Measurements from ENCODE around the gene FAM222B. TPM values are rescaled to one million over a fixed set of nuclear protein-coding genes. Genes with fewer than 3 reads are reported as not detected.

FAM222B gene
- total RNA-seq, 1 experiment from 2014 or later = 94.6 TPM

DNA sequence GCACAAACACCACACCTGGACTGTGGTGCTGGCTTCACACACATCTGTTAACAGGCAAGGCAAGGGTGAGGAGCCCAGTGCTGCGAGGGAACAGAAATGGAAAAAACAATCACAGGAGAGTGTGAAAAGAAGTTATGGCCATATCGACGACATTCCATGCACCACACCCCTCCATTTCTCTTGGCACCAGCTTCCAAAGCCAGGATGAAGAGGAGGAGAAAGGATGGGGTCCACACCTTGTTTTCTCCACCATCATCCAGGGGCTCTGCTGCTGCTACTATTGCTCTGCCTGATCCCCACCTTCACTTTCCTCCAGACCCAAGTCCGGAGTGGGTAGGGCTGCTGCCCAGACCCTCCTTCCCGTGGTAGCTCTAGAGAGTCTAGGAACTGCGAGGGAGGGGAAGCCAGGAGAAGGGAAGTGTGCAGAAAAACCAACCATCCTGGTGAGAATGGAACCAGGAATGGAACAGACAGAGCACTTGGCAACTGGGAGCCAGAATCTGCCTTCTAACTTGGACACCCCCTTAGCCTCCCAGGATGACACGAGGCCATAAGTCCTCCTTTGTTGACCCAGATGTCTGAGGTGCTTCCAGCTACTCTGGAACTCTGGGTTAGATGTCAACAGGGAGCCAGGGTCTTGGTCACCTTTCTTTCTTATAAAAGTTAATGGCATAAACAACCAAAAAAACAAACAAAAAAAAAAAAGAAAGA is 129.7 kb downstream of the FAM222B start:
- Mint-ChIP-seq H3K9me3 (no peaks in the 10 kb centered on the region), H3K36me3 (peaks cover 23% of the 10 kb centered on the region), H3K4me3 (peak overlapping the region; percentile 98), H3K27ac (peak overlapping the region; percentile 95), H3K4me1 (peaks cover 21% of the 10 kb centered on the region), H3K27me3 (ENCODE audit: low read depth) (no peaks in the 10 kb centered on the region)
- DNase-seq (ENCODE audit: low spot score) (no peak), ATAC-seq (no peak)
- CTCF ChIA-PET = interaction anchor here (1.1 to 5.4 kb wide), 4 partner anchors 10 to 173 kb away, joined by 3 to 69 read pairs (median 7); partner anchors contain the start of genes NEK8 and TLCD1
- POLR2A ChIA-PET = interaction anchor here (3.5 kb wide), 1 partner anchor 14 kb away, joined by 72 read pairs; the partner anchor contains the start of genes NEK8 and TLCD1
- TF ChIP-seq, protein P1, sequence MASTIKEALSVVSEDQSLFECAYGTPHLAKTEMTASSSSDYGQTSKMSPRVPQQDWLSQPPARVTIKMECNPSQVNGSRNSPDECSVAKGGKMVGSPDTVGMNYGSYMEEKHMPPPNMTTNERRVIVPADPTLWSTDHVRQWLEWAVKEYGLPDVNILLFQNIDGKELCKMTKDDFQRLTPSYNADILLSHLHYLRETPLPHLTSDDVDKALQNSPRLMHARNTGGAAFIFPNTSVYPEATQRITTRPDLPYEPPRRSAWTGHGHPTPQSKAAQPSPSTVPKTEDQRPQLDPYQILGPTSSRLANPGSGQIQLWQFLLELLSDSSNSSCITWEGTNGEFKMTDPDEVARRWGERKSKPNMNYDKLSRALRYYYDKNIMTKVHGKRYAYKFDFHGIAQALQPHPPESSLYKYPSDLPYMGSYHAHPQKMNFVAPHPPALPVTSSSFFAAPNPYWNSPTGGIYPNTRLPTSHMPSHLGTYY (CRISPR knock-in tag; IDR thresholded peaks at IDR 0.05) = no peak
- TF ChIP-seq, protein P2, sequence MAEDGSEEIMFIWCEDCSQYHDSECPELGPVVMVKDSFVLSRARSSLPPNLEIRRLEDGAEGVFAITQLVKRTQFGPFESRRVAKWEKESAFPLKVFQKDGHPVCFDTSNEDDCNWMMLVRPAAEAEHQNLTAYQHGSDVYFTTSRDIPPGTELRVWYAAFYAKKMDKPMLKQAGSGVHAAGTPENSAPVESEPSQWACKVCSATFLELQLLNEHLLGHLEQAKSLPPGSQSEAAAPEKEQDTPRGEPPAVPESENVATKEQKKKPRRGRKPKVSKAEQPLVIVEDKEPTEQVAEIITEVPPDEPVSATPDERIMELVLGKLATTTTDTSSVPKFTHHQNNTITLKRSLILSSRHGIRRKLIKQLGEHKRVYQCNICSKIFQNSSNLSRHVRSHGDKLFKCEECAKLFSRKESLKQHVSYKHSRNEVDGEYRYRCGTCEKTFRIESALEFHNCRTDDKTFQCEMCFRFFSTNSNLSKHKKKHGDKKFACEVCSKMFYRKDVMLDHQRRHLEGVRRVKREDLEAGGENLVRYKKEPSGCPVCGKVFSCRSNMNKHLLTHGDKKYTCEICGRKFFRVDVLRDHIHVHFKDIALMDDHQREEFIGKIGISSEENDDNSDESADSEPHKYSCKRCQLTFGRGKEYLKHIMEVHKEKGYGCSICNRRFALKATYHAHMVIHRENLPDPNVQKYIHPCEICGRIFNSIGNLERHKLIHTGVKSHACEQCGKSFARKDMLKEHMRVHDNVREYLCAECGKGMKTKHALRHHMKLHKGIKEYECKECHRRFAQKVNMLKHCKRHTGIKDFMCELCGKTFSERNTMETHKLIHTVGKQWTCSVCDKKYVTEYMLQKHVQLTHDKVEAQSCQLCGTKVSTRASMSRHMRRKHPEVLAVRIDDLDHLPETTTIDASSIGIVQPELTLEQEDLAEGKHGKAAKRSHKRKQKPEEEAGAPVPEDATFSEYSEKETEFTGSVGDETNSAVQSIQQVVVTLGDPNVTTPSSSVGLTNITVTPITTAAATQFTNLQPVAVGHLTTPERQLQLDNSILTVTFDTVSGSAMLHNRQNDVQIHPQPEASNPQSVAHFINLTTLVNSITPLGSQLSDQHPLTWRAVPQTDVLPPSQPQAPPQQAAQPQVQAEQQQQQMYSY (CRISPR knock-in tag; IDR thresholded peaks at IDR 0.05) = peak; percentile 42; the same call in 1 of the 2 replicates

DNA sequence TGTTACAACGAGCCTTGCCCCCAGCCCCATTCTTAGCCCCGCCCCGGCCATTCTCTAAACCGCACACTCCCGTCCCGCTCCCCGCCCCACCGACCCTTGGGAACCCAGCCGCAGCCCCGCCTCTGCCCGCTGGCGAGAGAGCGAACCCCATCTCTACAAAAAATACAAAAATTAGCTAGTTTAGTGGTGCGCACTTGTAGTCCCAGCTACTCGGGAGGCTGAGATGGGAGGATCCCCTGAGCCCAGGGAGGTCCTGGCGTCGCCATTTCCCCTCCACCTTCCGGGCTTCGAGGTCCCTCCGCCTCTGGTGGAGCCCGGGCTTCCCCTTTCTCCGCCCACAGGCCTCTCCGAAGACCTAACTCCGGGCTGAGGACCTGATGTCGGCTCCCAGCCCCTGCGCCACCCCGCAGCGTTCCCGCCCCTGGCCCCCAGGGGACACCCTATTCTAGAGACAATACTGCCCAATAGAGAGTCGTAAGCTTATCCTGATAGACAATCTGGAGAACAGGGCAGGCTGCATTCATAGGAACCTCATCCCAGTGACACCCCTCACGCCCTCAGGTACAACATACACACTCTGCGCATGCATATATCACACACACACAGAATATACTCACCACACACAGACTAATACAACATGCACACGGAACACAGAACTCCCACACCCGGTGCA is 130.4 kb downstream of the FAM222B start:
- ATAC-seq (peak; percentile 23), DNase-seq (ENCODE audit: low spot score) (peak; percentile 68)
- Mint-ChIP-seq H3K36me3 (peaks cover 23% of the 10 kb centered on the region), H3K27me3 (ENCODE audit: low read depth) (no peaks in the 10 kb centered on the region), H3K4me3 (peak overlapping the region; percentile 98), H3K4me1 (peaks cover 26% of the 10 kb centered on the region), H3K27ac (peak overlapping the region; percentile 95), H3K9me3 (no peaks in the 10 kb centered on the region)
- peak; percentile 48; the same call in 1 of the 2 replicates for TF ChIP-seq FOXK1 (CRISPR knock-in tag; IDR thresholded peaks at IDR 0.05)
- TF ChIP-seq ZNF423 (CRISPR knock-in tag; IDR thresholded peaks at IDR 0.05) = peak; percentile 34; the same call in 1 of the 2 replicates
- TF ChIP-seq SP1 (CRISPR knock-in tag; conservative IDR thresholded peaks at IDR 0.05) = peak; percentile 22; the same call in 1 of the 2 replicates
- TF ChIP-seq EMX1 (CRISPR knock-in tag; IDR thresholded peaks at IDR 0.05) = no peak
- TF ChIP-seq, protein P3, sequence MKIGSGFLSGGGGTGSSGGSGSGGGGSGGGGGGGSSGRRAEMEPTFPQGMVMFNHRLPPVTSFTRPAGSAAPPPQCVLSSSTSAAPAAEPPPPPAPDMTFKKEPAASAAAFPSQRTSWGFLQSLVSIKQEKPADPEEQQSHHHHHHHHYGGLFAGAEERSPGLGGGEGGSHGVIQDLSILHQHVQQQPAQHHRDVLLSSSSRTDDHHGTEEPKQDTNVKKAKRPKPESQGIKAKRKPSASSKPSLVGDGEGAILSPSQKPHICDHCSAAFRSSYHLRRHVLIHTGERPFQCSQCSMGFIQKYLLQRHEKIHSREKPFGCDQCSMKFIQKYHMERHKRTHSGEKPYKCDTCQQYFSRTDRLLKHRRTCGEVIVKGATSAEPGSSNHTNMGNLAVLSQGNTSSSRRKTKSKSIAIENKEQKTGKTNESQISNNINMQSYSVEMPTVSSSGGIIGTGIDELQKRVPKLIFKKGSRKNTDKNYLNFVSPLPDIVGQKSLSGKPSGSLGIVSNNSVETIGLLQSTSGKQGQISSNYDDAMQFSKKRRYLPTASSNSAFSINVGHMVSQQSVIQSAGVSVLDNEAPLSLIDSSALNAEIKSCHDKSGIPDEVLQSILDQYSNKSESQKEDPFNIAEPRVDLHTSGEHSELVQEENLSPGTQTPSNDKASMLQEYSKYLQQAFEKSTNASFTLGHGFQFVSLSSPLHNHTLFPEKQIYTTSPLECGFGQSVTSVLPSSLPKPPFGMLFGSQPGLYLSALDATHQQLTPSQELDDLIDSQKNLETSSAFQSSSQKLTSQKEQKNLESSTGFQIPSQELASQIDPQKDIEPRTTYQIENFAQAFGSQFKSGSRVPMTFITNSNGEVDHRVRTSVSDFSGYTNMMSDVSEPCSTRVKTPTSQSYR (CRISPR knock-in tag; IDR thresholded peaks at IDR 0.05) = no peak
- TF ChIP-seq ETV6 (CRISPR knock-in tag; IDR thresholded peaks at IDR 0.05) = 0 out of 2 replicates have a peak, but pooled peaks have one; percentile 33
- CTCF ChIA-PET = interaction anchor here (0.6 to 5.4 kb wide), 10 partner anchors 10 to 240 kb away, joined by 3 to 69 read pairs (median 6); partner anchors contain the start of genes BLTP2, NEK8, PHF12 and TLCD1
- POLR2A ChIA-PET = interaction anchor here (0.6 to 3.5 kb wide), 13 partner anchors 8 to 141 kb away, joined by 3 to 72 read pairs (median 8); partner anchors contain the start of genes BLTP2, NEK8, PIGS and RPL23A

DNA sequence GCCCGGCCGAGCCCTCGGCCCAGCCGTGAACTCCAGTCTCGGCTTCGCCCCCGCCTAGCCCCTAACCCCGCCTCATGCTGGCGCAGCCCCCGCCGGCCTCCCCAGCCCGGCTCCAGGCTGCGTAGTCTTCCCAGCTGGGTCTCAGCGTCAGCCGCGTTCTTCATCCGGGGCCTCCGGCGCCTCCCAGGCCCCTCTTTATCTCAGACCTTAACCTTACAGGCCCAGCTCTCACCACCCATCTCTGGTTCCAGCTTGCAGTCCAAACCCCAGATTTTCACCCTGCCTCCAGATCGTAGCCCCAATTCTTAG is 130.9 kb downstream of the FAM222B start, which contains the start of gene PROCA1:
Gene PROCA1, minus strand, starts transcription at position 166 of the 309 bp plus-strand sequence. CDS start 228 bp downstream, outside the sequence.
- ATAC-seq = peak; percentile 30
- H3K36me3 Mint-ChIP-seq = peaks cover 23% of the 10 kb centered on the region
- ChIA-PET POLR2A (interaction anchor here (0.6 to 3.5 kb wide), 21 partner anchors 8 to 1737 kb away, joined by 3 to 72 read pairs (median 5); partner anchors contain the start of genes BLTP2, NEK8, PHF12 and PIGS), CTCF (interaction anchor here (0.6 to 5.4 kb wide), 15 partner anchors 8 to 295 kb away, joined by 3 to 69 read pairs (median 5); partner anchors contain the start of genes BLTP2, NEK8, PHF12 and RPL23A)
- peak within 1 kb of the TSS; percentile 98 for H3K4me3 Mint-ChIP-seq
- H3K27ac Mint-ChIP-seq = peak within 1 kb of the TSS; percentile 100
- peak; percentile 74 for DNase-seq (ENCODE audit: low spot score)
- H3K4me1 Mint-ChIP-seq = peaks cover 30% of the 10 kb centered on the region
- H3K9me3 Mint-ChIP-seq = no peaks in the 10 kb centered on the region
- no peaks in the 10 kb centered on the region for H3K27me3 Mint-ChIP-seq (ENCODE audit: low read depth)
- no peak for TF ChIP-seq SOX15 (CRISPR knock-in tag; IDR thresholded peaks at IDR 0.05)
- TF ChIP-seq OVOL2 (CRISPR knock-in tag; IDR thresholded peaks at IDR 0.05; ENCODE audit: borderline replicate concordance) = no peak
- TF ChIP-seq ZNF671 (CRISPR knock-in tag; IDR thresholded peaks at IDR 0.05) = no peak
- TF ChIP-seq SMAD3 (CRISPR knock-in tag; IDR thresholded peaks at IDR 0.05; ENCODE audit: borderline replicate concordance) = no peak
- TF ChIP-seq TEAD1 (CRISPR knock-in tag; IDR thresholded peaks at IDR 0.05) = 0 out of 2 replicates have a peak, but pooled peaks have one; percentile 3
- TF ChIP-seq, protein P4, sequence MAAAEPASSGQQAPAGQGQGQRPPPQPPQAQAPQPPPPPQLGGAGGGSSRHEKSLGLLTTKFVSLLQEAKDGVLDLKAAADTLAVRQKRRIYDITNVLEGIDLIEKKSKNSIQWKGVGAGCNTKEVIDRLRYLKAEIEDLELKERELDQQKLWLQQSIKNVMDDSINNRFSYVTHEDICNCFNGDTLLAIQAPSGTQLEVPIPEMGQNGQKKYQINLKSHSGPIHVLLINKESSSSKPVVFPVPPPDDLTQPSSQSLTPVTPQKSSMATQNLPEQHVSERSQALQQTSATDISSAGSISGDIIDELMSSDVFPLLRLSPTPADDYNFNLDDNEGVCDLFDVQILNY (CRISPR knock-in tag; IDR thresholded peaks at IDR 0.05) = no peak
- TF ChIP-seq GABPB1 (CRISPR knock-in tag; IDR thresholded peaks at IDR 0.05) = no peak
- no peak for TF ChIP-seq CREB1 (CRISPR knock-in tag; IDR thresholded peaks at IDR 0.05)
- no peak; the same call in 1 of the 2 replicates for TF ChIP-seq SMAD4 (CRISPR knock-in tag; IDR thresholded peaks at IDR 0.05)
- no peak for TF ChIP-seq ZNF396 (CRISPR knock-in tag; IDR thresholded peaks at IDR 0.05; ENCODE audit: borderline replicate concordance)
- TF ChIP-seq FOXP1 (CRISPR knock-in tag; IDR thresholded peaks at IDR 0.05; ENCODE audit: borderline replicate concordance) = no peak
- no peak for TF ChIP-seq NR1H2 (CRISPR knock-in tag; IDR thresholded peaks at IDR 0.05)
- no peak for TF ChIP-seq FOXK1 (CRISPR knock-in tag; IDR thresholded peaks at IDR 0.05)
- no peak for TF ChIP-seq TCF7 (CRISPR knock-in tag; IDR thresholded peaks at IDR 0.05; ENCODE audit: low read depth)
- no peak for TF ChIP-seq JAZF1 (CRISPR knock-in tag; IDR thresholded peaks at IDR 0.05)
- no peak for TF ChIP-seq ATF1 (CRISPR knock-in tag; IDR thresholded peaks at IDR 0.05)

Measured in WTC11 (cell line).